ENCODE results near the gene ARMC2.

DNA sequence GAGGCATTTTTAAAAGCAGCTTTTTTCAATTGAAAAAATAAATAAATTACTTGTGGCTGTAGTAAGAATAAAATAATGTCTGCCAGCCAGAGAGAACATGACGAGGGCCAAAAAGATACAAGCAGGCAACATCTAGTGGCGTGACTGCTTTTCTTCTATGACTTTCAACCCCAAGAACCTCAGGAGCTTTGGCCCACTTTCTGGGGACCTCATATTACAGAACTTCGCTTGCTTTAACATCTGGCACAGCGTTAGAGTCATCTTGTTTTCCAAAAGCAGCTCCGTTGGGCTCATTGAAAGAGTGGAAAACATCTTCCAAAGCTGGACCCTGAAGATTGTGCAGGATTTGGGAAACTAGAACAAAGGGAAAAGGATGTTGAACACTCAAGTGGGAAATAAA is 67.0 kb downstream of the ARMC2 start:
- no peak for TF ChIP-seq CTCF (IDR thresholded peaks at IDR 0.05)
- no peak for TF ChIP-seq POLR2A (IDR thresholded peaks at IDR 0.05)
